Measurements from ENCODE around the gene EDA.
"Not testable (repeated sequence)": the region's sequence is repeated elsewhere in the genome, so short reads cannot be mapped to it uniquely, and the experiment has no call there.

The EDA gene

DNA sequence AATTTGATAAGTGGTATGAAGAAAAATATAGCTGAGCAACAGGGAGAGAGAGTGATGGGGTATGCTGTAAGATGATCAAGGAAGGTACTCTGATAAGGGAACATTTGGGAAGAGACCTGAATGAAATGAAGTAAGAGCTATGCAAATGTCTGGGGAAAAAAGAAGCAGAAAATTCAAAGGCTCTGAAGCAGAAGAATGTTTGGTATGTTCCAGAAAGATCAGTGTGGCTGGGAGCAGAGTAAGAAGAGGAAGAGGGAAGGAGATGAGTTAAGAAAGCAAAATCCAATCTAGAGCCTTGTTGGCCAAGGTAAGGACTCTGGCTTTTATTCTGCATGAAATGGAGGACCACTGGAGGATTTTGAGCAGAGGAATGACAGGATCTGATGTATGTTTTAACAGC lies 343.8 kb downstream of the EDA start:
- no peak overlapping the region for H3K9ac ChIP-seq (ENCODE audit: low read length)
- no peaks in the 10 kb centered on the region for H3K4me1 ChIP-seq (ENCODE audit: control insufficient read depth, low read depth, low read length)
- no peaks in the 10 kb centered on the region for H3K36me3 ChIP-seq (ENCODE audit: control insufficient read depth, low read depth, low read length)
- peaks cover 6% of the 10 kb centered on the region for H3K9me3 ChIP-seq (ENCODE audit: control insufficient read depth, low read depth, low read length)
- H3K27me3 ChIP-seq (ENCODE audit: control insufficient read depth, insufficient read depth, low read length), result no peaks in the 10 kb centered on the region
- H3K4me3 ChIP-seq (ENCODE audit: low read length), result no peak overlapping the region
- no peak overlapping the region for H3K27ac ChIP-seq (ENCODE audit: low read length)

DNA sequence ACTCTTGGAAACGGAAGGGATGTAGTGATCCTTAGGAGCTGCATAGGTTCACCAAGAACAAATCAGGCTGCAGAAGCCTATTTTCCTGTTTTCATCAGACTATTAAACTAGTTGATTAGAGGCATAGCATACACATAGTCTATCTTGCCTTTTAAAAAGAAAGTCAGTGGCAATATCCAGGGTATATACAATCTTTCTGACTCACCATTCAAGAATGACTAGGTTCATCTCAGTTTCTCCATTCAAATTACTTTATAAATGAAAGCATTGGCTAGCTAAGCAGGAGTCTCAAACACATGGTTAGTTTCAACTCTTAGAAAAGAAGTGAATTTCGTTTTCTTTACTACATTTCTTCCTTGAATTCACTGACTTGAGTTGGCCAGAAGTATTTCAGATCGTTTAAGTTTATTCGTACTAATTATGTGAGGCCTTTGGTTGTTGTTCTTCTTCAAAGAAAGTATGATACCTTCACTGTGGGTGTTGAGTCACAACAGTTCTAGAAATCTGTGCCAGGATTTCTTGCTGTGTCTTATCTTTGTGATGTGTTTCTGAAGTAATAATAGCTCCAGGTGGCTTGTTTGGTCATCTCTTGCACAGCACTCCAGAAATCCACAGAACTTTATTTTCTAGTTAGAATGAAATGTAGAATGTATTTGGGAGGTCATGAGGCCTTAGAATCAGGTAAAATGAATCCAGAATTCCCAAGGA lies 345.6 kb downstream of the EDA start:
- H3K36me3 ChIP-seq (ENCODE audit: control insufficient read depth, low read depth, low read length), result no peaks in the 10 kb centered on the region
- H3K27ac ChIP-seq (ENCODE audit: low read length), result no peak overlapping the region
- H3K4me1 ChIP-seq (ENCODE audit: control insufficient read depth, low read depth, low read length), result no peaks in the 10 kb centered on the region
- H3K4me3 ChIP-seq (ENCODE audit: low read length), result no peak overlapping the region
- H3K9me3 ChIP-seq (ENCODE audit: control insufficient read depth, low read depth, low read length), result peaks cover 6% of the 10 kb centered on the region
- no peaks in the 10 kb centered on the region for H3K27me3 ChIP-seq (ENCODE audit: control insufficient read depth, insufficient read depth, low read length)
- H3K9ac ChIP-seq (ENCODE audit: low read length), result no peak overlapping the region

DNA sequence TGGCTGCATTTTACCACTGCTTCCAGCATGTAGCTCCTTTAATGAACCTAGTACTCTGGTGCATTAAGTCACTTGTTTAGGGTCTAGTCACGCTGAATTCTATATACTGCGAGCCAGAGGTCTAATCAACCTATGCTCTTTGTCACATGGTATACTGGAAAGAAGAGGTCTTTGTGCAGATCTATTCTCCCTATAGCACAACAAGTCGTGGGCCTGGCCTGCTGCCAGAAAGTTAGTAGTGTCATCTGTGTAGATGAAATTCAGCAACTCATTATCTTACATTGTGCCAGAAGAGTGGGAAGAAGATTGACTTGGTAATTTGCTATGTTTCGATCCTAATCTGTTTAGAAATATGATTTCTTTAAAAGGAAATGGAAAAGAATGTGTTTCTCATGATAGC lies 353.0 kb downstream of the EDA start:
- no peak overlapping the region for H3K9ac ChIP-seq (ENCODE audit: low read length)
- H3K9me3 ChIP-seq (ENCODE audit: control insufficient read depth, low read depth, low read length), result peaks cover 12% of the 10 kb centered on the region
- H3K4me1 ChIP-seq (ENCODE audit: control insufficient read depth, low read depth, low read length), result no peaks in the 10 kb centered on the region
- H3K36me3 ChIP-seq (ENCODE audit: control insufficient read depth, low read depth, low read length), result no peaks in the 10 kb centered on the region
- H3K4me3 ChIP-seq (ENCODE audit: low read length), result no peak overlapping the region
- H3K27ac ChIP-seq (ENCODE audit: low read length), result no peak overlapping the region
- H3K27me3 ChIP-seq (ENCODE audit: control insufficient read depth, insufficient read depth, low read length), result no peaks in the 10 kb centered on the region

DNA sequence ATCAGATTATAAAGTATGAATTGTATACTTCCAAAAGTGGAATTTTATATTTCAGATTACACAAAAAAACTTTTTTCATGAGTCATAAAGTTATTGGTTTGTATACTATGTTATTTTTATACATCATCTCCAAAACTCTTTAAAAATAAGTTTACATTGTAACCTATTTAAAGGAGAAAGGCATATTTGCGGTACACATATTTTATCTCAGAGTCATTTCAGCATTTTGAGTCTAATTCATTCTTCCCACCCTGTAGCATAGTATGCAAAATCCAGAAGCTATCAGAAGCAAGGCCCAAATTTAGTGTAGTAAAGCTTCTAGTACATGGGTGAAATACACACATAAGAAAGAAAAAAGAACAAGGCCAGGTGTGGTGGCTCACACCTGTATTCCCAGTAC lies 353.5 kb downstream of the EDA start:
- peaks cover 8% of the 10 kb centered on the region for H3K9me3 ChIP-seq (ENCODE audit: control insufficient read depth, low read depth, low read length)

DNA sequence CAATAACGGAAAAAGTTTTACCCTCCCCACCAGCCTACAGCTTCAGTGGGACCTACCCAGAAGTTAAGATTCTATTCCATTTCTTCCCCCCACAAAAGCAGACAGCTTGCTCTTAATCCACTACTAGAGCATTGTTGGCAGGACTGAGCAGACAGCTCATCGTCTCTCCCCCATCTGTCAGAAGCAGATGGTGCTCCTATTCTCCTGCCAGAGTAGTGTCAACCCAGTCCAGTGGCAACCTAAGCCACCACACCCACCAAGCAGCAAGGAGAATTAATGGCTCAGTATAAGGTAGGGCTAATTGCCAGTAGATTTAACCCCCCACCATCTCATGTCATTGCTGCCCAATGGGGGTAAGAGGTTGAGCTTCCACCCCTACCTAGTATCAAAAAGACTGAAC lies 371.8 kb downstream of the EDA start:
- Histone ChIP-seq H3K27ac (ENCODE audit: low read length) (no peak overlapping the region), H3K4me3 (ENCODE audit: low read length) (no peak overlapping the region), H3K9me3 (ENCODE audit: control insufficient read depth, low read depth, low read length) (no peaks in the 10 kb centered on the region), H3K27me3 (ENCODE audit: control insufficient read depth, insufficient read depth, low read length) (no peaks in the 10 kb centered on the region), H3K36me3 (ENCODE audit: control insufficient read depth, low read depth, low read length) (no peaks in the 10 kb centered on the region), H3K9ac (ENCODE audit: low read length) (no peak overlapping the region), H3K4me1 (ENCODE audit: control insufficient read depth, low read depth, low read length) (no peaks in the 10 kb centered on the region)

More for the DNA sequence above, 353.5 kb downstream of the EDA start:
- Histone ChIP-seq H3K36me3 (ENCODE audit: control insufficient read depth, low read depth, low read length) (no peaks in the 10 kb centered on the region), H3K27me3 (ENCODE audit: control insufficient read depth, insufficient read depth, low read length) (no peaks in the 10 kb centered on the region), H3K4me3 (ENCODE audit: low read length) (no peak overlapping the region), H3K27ac (ENCODE audit: low read length) (no peak overlapping the region), H3K9ac (ENCODE audit: low read length) (no peak overlapping the region), H3K4me1 (ENCODE audit: control insufficient read depth, low read depth, low read length) (no peaks in the 10 kb centered on the region)

DNA sequence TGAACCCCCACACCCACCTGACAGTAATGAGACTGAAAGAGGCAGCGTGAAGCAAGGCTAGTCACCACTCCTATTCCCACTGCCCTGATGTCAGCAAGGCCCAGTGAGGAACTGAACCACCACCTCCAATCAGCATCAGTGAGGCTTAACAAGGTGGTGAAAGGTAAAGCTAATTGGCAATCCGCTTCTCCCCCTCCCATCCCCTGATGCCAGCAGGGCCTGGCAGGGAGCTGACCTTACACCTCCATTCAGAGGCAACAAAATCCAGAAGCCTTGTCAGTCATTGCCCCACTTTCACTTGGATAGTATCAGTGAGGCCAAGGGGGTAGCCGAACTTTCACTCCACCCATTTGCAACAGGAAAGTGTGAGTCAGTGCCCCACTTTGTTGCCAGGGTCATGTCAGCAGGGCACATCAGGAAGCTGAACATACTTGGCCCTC lies 373.1 kb downstream of the EDA start:
- Histone ChIP-seq H3K27me3 (ENCODE audit: control insufficient read depth, insufficient read depth, low read length) (no peaks in the 10 kb centered on the region), H3K36me3 (ENCODE audit: control insufficient read depth, low read depth, low read length) (no peaks in the 10 kb centered on the region), H3K9me3 (ENCODE audit: control insufficient read depth, low read depth, low read length) (peaks cover 3% of the 10 kb centered on the region), H3K27ac (ENCODE audit: low read length) (no peak overlapping the region), H3K4me3 (ENCODE audit: low read length) (no peak overlapping the region), H3K9ac (ENCODE audit: low read length) (no peak overlapping the region), H3K4me1 (ENCODE audit: control insufficient read depth, low read depth, low read length) (no peaks in the 10 kb centered on the region)

DNA sequence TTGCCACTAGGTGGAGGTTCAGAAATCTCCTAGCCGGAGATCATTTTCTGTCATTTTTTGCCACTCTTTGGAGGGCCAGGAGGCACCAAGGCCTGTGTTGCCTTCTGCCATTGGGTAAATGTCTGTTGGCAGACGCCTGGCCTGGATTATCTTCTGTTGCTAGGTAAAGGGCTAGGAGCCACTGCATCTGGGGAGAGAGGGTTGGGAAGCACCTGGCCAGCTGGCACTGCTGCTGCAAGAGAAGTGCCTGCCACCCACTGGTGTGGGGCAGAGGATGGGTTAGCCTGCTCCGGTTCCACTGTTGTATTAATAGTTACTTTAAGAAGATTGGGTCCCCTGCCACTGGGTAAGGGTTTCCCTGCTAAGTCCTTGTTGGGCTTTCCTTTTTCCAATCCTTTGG lies 375.8 kb downstream of the EDA start:
- Histone ChIP-seq H3K27me3 (ENCODE audit: control insufficient read depth, insufficient read depth, low read length) (no peaks in the 10 kb centered on the region), H3K9me3 (ENCODE audit: control insufficient read depth, low read depth, low read length) (peaks cover 9% of the 10 kb centered on the region), H3K4me1 (ENCODE audit: control insufficient read depth, low read depth, low read length) (no peaks in the 10 kb centered on the region), H3K36me3 (ENCODE audit: control insufficient read depth, low read depth, low read length) (no peaks in the 10 kb centered on the region), H3K9ac (ENCODE audit: low read length) (no peak overlapping the region), H3K27ac (ENCODE audit: low read length) (no peak overlapping the region), H3K4me3 (ENCODE audit: low read length) (no peak overlapping the region)

DNA sequence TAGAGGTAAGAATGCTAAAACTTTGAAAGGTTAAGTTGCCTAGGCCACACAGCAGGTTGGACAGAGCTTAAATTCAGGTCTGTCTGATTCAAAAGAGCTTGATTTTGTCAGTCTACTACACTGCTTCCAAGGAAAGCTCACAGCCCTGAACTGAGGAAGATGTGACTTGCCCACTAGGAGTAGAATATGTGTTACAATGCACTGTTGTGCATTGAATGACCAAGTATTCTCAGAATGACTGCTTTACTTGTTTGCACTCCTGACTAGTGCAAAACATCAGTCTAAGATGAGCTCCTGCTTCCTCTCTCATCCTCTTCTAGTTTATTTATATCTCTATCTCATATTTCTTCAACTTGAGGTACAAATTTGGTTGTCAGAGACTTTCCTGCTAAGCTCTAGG lies 377.6 kb downstream of the EDA start:
- Histone ChIP-seq H3K27ac (ENCODE audit: low read length) (no peak overlapping the region), H3K4me1 (ENCODE audit: control insufficient read depth, low read depth, low read length) (no peaks in the 10 kb centered on the region), H3K36me3 (ENCODE audit: control insufficient read depth, low read depth, low read length) (no peaks in the 10 kb centered on the region), H3K4me3 (ENCODE audit: low read length) (no peak overlapping the region), H3K9me3 (ENCODE audit: control insufficient read depth, low read depth, low read length) (peaks cover 9% of the 10 kb centered on the region), H3K27me3 (ENCODE audit: control insufficient read depth, insufficient read depth, low read length) (no peaks in the 10 kb centered on the region), H3K9ac (ENCODE audit: low read length) (no peak overlapping the region)

DNA sequence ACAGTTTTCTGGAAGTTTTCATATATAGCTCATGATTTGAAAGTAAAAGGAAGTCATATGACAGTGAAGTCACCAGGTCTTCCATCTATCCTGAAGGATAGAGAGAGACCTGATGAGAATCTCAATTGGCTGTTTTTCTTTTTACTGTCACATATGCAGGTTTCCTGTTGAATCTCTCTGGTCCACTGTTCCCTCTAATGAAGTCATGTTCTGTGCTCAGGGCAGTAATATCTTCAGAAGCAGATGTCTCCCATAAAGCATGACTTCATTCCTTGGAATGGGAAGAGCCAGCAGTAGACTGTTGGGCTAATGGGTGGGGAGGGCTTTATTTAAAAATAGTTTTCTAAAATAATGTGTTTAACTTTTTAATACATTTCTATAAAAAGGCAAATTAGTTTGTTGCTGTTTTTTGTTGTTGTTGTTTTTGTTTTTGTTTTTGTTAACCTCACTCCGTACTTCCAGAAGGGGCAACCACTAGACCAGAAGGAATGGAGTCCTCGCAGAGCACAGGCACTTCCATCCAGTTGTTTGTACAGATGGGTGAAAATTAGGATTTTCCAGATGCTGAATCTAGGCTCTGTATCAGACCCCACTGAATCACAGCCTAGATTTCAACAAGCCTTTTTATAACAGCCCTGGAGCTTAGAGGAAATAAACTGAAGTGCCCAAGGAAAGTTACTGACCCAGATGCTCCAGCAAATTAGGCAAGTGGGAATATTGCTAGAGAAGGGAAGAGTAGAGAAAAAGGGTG lies 379.6 kb downstream of the EDA start:
- no peak overlapping the region for H3K9ac ChIP-seq (ENCODE audit: low read length)
- H3K4me3 ChIP-seq (ENCODE audit: low read length), result no peak overlapping the region
- H3K36me3 ChIP-seq (ENCODE audit: control insufficient read depth, low read depth, low read length), result no peaks in the 10 kb centered on the region
- H3K9me3 ChIP-seq (ENCODE audit: control insufficient read depth, low read depth, low read length), result peaks cover 9% of the 10 kb centered on the region
- H3K27me3 ChIP-seq (ENCODE audit: control insufficient read depth, insufficient read depth, low read length), result no peaks in the 10 kb centered on the region
- H3K27ac ChIP-seq (ENCODE audit: low read length), result no peak overlapping the region
- H3K4me1 ChIP-seq (ENCODE audit: control insufficient read depth, low read depth, low read length), result no peaks in the 10 kb centered on the region

DNA sequence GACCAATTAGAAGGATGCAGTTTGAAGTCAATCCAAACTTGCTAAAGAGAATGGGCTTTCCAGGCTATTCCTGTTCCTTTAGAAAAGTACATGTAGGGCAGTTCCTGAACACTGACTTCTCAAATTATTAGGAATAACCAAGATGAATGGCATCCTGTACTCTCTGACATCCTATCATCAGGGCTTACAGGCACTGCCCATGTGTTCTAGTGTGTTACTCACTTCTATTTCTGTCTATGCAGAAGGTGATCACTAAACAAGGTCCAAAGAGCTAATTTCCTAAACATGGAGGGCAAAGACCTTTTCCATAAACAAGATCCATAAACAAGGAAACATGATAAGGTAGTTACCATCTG lies 380.2 kb downstream of the EDA start:
- Histone ChIP-seq H3K4me1 (ENCODE audit: control insufficient read depth, low read depth, low read length) (no peaks in the 10 kb centered on the region), H3K27ac (ENCODE audit: low read length) (no peak overlapping the region), H3K4me3 (ENCODE audit: low read length) (no peak overlapping the region), H3K9ac (ENCODE audit: low read length) (no peak overlapping the region), H3K9me3 (ENCODE audit: control insufficient read depth, low read depth, low read length) (peaks cover 9% of the 10 kb centered on the region), H3K36me3 (ENCODE audit: control insufficient read depth, low read depth, low read length) (no peaks in the 10 kb centered on the region), H3K27me3 (ENCODE audit: control insufficient read depth, insufficient read depth, low read length) (no peaks in the 10 kb centered on the region)

DNA sequence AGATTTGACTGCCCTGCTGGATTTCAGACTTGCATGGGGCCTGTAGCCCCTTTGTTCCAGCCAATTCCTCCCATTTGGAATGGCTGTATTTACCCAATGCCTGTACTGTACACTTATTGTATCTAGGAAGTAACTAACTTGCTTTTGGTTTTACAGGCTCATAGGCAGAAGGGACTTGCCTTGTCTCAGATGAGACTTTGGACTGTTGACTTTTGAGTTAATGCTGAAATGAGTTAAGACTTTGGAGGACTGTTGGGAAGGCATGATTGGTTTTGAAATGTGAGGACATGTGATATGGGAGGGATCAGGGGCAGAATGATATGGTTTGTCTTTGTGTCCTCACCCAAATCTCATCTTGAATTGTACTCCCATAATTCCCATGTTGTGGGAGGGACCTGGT lies 382.4 kb downstream of the EDA start:
- H3K4me3 ChIP-seq (ENCODE audit: low read length); H3K36me3 ChIP-seq (ENCODE audit: control insufficient read depth, low read depth, low read length); H3K4me1 ChIP-seq (ENCODE audit: control insufficient read depth, low read depth, low read length); H3K27me3 ChIP-seq (ENCODE audit: control insufficient read depth, insufficient read depth, low read length); H3K9ac ChIP-seq (ENCODE audit: low read length); H3K27ac ChIP-seq (ENCODE audit: low read length): not testable (repeated sequence)
- peaks cover 19% of the 10 kb centered on the region for H3K9me3 ChIP-seq (ENCODE audit: control insufficient read depth, low read depth, low read length)

DNA sequence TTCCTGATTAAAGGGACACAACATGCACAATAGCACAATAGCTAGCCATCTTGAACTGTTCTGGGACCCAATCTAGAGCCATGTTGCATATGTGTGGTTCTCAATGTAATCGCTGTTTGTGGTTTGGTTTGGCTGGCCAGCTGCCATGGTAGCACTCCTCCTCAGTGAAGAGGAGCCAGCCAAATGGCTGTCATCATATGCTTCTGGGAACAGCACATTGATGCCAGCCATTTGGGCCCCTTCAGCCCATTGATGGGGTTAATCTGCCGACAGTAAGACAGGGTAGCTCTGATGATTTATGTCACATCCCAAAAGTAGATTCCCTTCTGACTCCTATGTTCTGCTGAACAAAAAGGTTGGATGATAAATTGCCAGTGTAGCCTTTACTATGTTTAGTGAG lies 385.4 kb downstream of the EDA start:
- H3K27me3 ChIP-seq (ENCODE audit: control insufficient read depth, insufficient read depth, low read length), result no peaks in the 10 kb centered on the region
- peaks cover 10% of the 10 kb centered on the region for H3K9me3 ChIP-seq (ENCODE audit: control insufficient read depth, low read depth, low read length)
- no peak overlapping the region for H3K9ac ChIP-seq (ENCODE audit: low read length)
- no peak overlapping the region for H3K4me3 ChIP-seq (ENCODE audit: low read length)
- H3K4me1 ChIP-seq (ENCODE audit: control insufficient read depth, low read depth, low read length), result no peaks in the 10 kb centered on the region
- no peak overlapping the region for H3K27ac ChIP-seq (ENCODE audit: low read length)
- no peaks in the 10 kb centered on the region for H3K36me3 ChIP-seq (ENCODE audit: control insufficient read depth, low read depth, low read length)

Data from iPS-18a (cell line).